Measurements from ENCODE around the gene XXYLT1.

The XXYLT1 gene

GRCh38 chr3:195265363-195265976, 5.5 kb downstream of the XXYLT1 start:
- no peak for DNase-seq

- DNase-seq: no peak
These were observed 6.9 kb downstream of the XXYLT1 start for GRCh38 chr3:195263925-195264600.

GRCh38 chr3:195263193-195263924, 7.6 kb downstream of the XXYLT1 start:
- no peak for DNase-seq

- DNase-seq: no peak
These were observed 9.0 kb downstream of the XXYLT1 start for GRCh38 chr3:195261925-195262324.

- peak in 1 of 4 experiments; percentile 37 for DNase-seq
These were observed 10.6 kb downstream of the XXYLT1 start for GRCh38 chr3:195260280-195260905.

GRCh38 chr3:195259475-195260279, 11.3 kb downstream of the XXYLT1 start:
- DNase-seq: peak; percentile 49 to 80 (median 62)

GRCh38 chr3:195259154-195259474, 11.8 kb downstream of the XXYLT1 start:
- DNase-seq: no peak

GRCh38 chr3:195258449-195259153, 12.4 kb downstream of the XXYLT1 start:
- DNase-seq: no peak

GRCh38 chr3:195257454-195258448, 13.2 kb downstream of the XXYLT1 start:
- no peak for DNase-seq

GRCh38 chr3:195256639-195257453, 14.1 kb downstream of the XXYLT1 start:
- DNase-seq: no peak

- DNase-seq: no peak
These were observed 15.1 kb downstream of the XXYLT1 start for GRCh38 chr3:195255571-195256501.

GRCh38 chr3:195255176-195255500, 15.8 kb downstream of the XXYLT1 start:
- no peak for DNase-seq

- no peak for DNase-seq
These were observed 16.3 kb downstream of the XXYLT1 start for GRCh38 chr3:195254454-195255175.

- no peak for DNase-seq
These were observed 17.0 kb downstream of the XXYLT1 start for GRCh38 chr3:195253923-195254432.

- no peak for DNase-seq
These were observed 19.5 kb downstream of the XXYLT1 start for GRCh38 chr3:195251336-195252065.

GRCh38 chr3:195250473-195251251, 20.3 kb downstream of the XXYLT1 start:
- DNase-seq: no peak
